ENCODE measurements around the gene DEPP1. TPM values are rescaled to one million over a fixed set of nuclear protein-coding genes. Genes with fewer than 3 reads are reported as not detected.

DEPP1 gene
- total RNA-seq, 1 experiment from 2014 or later = 3.5 TPM

GRCh38 chr10:44963772-44964633 is 14.6 kb downstream of the DEPP1 start:
- Histone ChIP-seq H3K9me3 (no peaks in the 10 kb centered on the region), H3K36me3 (no peaks in the 10 kb centered on the region), H3K27me3 (no peaks in the 10 kb centered on the region), H3K4me3 (no peak overlapping the region)
- no peak for DNase-seq

GRCh38 chr10:44962870-44963738 is 15.5 kb downstream of the DEPP1 start:
- no peak for DNase-seq
- no peak overlapping the region for H3K4me3 ChIP-seq

GRCh38 chr10:44961931-44962750 is 16.5 kb downstream of the DEPP1 start:
- no peak for DNase-seq
- no peaks in the 10 kb centered on the region for H3K36me3 ChIP-seq
- no peaks in the 10 kb centered on the region for H3K27me3 ChIP-seq
- H3K4me3 ChIP-seq = no peak overlapping the region
- H3K9me3 ChIP-seq = no peaks in the 10 kb centered on the region

More at GRCh38 chr10:44962870-44963738, 15.5 kb downstream of the DEPP1 start:
- no peaks in the 10 kb centered on the region for H3K9me3 ChIP-seq
- H3K27me3 ChIP-seq = no peaks in the 10 kb centered on the region
- no peaks in the 10 kb centered on the region for H3K36me3 ChIP-seq

- no peak overlapping the region for H3K4me3 ChIP-seq
- H3K9me3 ChIP-seq = no peaks in the 10 kb centered on the region
- no peaks in the 10 kb centered on the region for H3K36me3 ChIP-seq
- no peaks in the 10 kb centered on the region for H3K27me3 ChIP-seq
- no peak for DNase-seq
Observed at GRCh38 chr10:44961230-44961571, 17.4 kb downstream of the DEPP1 start.

- no peak for DNase-seq
- H3K4me3 ChIP-seq = no peak overlapping the region
- no peaks in the 10 kb centered on the region for H3K36me3 ChIP-seq
- H3K27me3 ChIP-seq = no peaks in the 10 kb centered on the region
- no peaks in the 10 kb centered on the region for H3K9me3 ChIP-seq
Observed at GRCh38 chr10:44960482-44961229, 18.0 kb downstream of the DEPP1 start.

GRCh38 chr10:44960088-44960460 is 18.5 kb downstream of the DEPP1 start:
- H3K9me3 ChIP-seq = no peaks in the 10 kb centered on the region
- H3K36me3 ChIP-seq = no peaks in the 10 kb centered on the region
- DNase-seq = no peak
- H3K27me3 ChIP-seq = no peaks in the 10 kb centered on the region
- peak overlapping the region; percentile 84 for H3K4me3 ChIP-seq

GRCh38 chr10:44959247-44960087 is 19.1 kb downstream of the DEPP1 start, which contains the start of gene RASSF4:
Gene RASSF4 (plus strand): TSS chr10:44959802. CDS start chr10:44970203, 10,401 bp downstream.
- Histone ChIP-seq H3K27me3 (no peaks in the 10 kb centered on the region), H3K9me3 (no peaks in the 10 kb centered on the region), H3K4me3 (peak within 1 kb of the TSS; percentile 84), H3K36me3 (no peaks in the 10 kb centered on the region)
- DNase-seq = peak; percentile 88

- no peaks in the 10 kb centered on the region for H3K9me3 ChIP-seq
Observed at GRCh38 chr10:44958898-44959246, 19.7 kb downstream of the DEPP1 start.

GRCh38 chr10:44958196-44958897 is 20.3 kb downstream of the DEPP1 start:
- no peaks in the 10 kb centered on the region for H3K9me3 ChIP-seq
- peak overlapping the region; percentile 84 for H3K4me3 ChIP-seq
- H3K27me3 ChIP-seq = no peaks in the 10 kb centered on the region
- DNase-seq = peak; percentile 36
- H3K36me3 ChIP-seq = no peaks in the 10 kb centered on the region

More at GRCh38 chr10:44958898-44959246, 19.7 kb downstream of the DEPP1 start:
- Histone ChIP-seq H3K36me3 (no peaks in the 10 kb centered on the region), H3K4me3 (peak overlapping the region; percentile 84), H3K27me3 (no peaks in the 10 kb centered on the region)
- no peak for DNase-seq

- DNase-seq = no peak
- H3K9me3 ChIP-seq = no peaks in the 10 kb centered on the region
- H3K27me3 ChIP-seq = no peaks in the 10 kb centered on the region
- H3K4me3 ChIP-seq = no peak overlapping the region
- no peaks in the 10 kb centered on the region for H3K36me3 ChIP-seq
Observed at GRCh38 chr10:44956717-44957706, 21.6 kb downstream of the DEPP1 start.

GRCh38 chr10:44956226-44956625 is 22.4 kb downstream of the DEPP1 start:
- Histone ChIP-seq H3K36me3 (no peaks in the 10 kb centered on the region), H3K27me3 (no peaks in the 10 kb centered on the region), H3K9me3 (no peaks in the 10 kb centered on the region), H3K4me3 (no peak overlapping the region)
- DNase-seq = no peak

GRCh38 chr10:44955413-44956070 is 23.1 kb downstream of the DEPP1 start:
- Histone ChIP-seq H3K4me3 (no peak overlapping the region), H3K36me3 (no peaks in the 10 kb centered on the region), H3K27me3 (no peaks in the 10 kb centered on the region), H3K9me3 (no peaks in the 10 kb centered on the region)
- DNase-seq = no peak

- H3K36me3 ChIP-seq = no peaks in the 10 kb centered on the region
- H3K4me3 ChIP-seq = no peak overlapping the region
- H3K9me3 ChIP-seq = no peaks in the 10 kb centered on the region
- no peak for DNase-seq
- H3K27me3 ChIP-seq = no peaks in the 10 kb centered on the region
Observed at GRCh38 chr10:44954962-44955361, 23.6 kb downstream of the DEPP1 start.
